NCI-H345 (cell line): Measurements from ENCODE around the gene CCDC85A.
A peak's percentile ranks its signal among the peaks of the same experiment; 100 is the strongest.
"Not testable (repeated sequence)": the region's sequence is repeated elsewhere in the genome, so short reads cannot be mapped to it uniquely, and the experiment has no call there.

ENCODE experiments used
- DNase-seq: peaks from one replicate; lab custom pipeline; 2025; lab: John Stamatoyannopoulos, UW

The CCDC85A gene

DNA sequence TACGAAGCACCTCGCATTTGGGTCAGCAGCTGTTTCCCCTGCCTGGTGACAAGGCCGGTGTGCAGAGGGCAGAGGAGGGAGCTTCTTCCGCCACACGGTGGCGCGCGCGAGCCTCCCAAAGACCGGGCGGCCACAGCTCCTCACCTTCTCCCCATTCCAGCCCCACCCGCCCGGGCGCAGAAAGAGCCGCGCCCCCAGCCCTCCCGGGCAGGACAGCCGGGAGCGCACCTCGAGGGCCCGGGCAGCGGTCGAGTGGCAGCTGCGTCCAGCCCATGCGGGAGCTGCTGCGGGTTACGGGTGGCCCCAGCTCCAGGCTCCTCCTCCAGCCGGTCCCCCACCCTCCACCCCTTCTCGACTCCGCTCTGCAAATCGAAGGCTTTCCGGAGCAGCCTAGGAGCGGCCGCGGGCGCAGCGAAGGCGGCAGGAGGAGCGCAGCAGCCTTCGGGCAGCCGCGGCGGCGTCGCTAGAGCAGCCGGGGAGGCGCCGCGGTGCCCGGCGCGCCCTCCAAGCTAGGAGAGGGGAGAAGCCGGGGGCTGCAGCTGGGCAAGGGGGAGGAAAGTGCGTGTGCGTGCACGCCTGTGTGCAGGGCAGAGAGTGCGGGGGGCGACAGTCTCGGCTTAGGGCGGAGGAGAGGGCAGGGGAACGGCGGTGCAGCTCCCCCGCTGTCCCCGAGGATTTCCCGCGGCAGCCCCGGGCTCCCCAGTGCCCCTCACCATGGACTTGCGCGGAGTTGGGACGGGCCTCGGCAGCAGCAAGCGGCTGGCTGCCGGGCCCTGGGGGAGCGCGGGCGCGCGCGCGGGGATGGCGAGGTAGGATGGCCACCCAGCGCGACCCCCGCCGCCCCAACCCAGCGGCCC is at the start of gene CCDC85A:
TSS of gene CCDC85A (plus strand) at position 348 of the 857 bp plus-strand sequence. CDS start 635 bp downstream, outside the sequence.
- DNase-seq: peak; percentile 91

DNA sequence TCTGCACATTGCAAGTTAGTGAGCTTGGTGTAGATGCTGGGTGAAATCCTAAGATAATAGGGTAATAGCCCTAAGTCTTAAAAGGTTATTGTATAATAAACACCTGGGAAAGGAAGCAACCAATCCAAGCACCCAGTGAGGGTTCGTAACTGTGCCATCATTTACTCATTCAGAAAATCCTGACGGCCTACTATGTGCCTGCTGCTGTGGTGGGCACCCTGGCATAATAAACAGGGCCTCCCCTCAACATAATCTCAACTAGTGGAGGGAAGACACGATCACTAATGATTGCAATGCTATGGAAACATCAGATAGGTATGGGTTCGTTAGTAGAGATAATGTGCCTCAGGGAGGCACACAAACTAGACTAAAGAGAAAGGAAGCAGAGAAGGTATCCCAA is 48.9 kb upstream of the CCDC85A start:
- DNase-seq: no peak

DNA sequence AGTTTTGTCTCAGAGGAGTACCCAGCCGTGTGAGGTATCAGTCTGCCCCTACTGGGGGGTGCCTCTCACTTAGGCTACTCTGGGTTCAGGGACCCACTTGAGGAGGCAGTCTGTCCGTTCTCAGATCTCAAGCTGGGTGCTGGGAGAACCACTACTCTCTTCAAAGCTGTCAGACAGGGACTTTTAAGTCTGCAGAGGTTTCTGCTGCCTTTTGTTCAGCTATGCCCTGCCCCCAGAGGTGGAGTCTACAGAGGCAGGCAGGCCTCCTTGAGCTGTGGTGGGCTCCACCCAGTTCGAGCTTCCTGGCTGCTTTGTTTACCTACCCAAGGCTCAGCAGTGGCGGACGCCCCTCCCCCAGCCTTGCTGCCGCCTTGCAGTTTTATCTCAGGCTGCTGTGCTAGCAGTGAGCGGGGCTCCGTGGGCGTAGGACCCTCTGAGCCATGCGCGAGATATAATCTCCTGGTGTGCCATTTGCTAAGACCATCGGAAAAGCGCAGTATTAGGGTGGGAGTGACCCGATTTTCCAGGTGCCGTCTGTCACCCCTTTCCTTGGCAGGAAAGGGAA is 41.2 kb upstream of the CCDC85A start:
- not testable (repeated sequence) for DNase-seq

DNA sequence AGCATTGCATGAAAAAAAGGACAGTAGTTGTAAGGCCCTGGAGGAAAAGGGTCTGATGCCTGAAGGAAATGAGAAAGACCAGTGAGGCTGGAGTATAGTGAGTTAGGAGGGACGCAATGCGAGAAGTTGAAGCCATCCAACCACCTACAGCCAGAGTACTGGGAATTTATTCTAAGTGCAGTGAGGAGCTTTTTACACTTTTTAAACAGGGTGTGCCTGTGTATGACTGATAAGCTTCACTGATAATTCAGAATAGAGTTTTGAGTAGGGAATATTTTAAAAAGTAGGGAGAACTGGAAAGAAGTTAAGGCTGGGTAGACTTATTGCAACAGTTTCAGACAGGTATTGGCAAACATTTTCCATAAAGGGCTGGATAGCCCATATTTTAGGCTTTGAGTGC is 35.9 kb upstream of the CCDC85A start:
- no peak for DNase-seq

DNA sequence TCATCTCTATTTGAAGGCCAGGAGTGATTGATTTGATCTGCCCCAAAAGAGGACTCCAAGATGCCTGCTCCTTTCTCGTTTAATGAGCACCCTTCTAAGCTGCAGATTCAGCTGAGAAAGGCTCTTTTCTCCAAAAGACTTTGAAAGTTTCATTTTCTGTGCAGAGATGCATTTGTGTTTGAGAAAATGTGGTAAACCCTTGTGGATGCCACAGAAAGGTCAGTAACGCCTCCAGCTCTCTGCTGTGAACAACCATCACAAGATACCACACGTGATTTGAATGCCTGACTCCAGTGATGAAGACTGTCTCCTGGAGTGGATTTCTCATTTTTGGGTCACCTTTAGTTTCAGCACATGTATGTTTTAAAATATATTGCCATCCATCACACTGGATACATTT is 35.0 kb upstream of the CCDC85A start:
- no peak for DNase-seq

DNA sequence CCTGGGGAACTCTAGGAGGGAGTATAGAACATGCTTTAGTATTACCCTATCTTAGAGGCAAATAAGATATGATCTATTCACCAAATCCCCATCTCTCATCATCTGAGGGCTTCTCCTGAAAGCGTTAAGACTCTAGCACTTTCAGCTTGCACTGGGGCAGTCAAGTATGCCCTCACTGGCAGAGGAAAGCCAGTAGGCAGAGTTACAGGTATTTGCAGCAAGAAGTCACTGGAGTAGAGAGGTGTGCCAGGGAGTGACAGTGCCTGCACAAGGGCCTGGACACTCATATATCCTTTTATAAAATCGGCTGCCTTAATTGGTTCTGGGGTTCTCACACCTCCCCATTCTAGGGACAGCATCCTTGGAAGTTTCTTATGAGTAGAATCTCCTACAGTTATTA is 31.9 kb upstream of the CCDC85A start:
- DNase-seq: no peak

DNA sequence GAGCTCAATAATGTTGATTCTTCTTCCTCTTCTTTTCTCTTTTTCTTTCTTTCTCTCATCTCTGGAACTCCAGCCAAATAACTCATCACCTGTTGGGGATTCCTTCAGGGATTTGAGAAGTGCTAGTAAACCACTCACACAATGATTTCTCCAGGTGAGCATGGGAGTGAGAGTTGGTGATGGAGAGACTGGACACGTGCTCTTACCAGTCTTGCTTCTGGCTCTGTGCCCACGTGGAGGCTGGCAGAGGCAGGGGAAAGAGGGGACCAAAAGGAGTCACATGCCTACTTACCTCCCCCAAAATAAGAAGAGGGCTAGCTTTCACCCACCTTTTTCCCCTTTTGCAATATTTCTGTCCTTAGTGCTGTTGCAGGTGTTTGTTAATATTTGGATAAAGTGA is 28.6 kb upstream of the CCDC85A start:
- DNase-seq: no peak

DNA sequence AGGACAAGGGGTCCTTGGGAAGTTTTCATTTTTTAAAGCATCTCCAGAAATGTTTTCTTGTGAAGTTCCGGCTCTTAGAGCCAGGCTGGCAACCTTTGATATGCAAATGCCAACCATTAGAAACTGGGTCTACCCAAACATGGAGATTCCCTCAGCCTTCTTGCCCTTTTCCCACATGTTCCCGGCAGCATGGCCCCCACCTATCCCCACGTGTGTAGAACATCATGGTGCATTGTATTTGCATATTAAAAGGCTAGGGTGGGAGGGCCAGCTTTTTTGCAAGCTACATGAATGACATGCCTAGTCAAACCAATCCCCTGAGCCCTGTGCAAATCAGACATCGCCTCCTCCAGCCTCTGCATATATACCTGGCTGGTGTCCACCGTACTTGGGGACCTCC is 23.9 kb upstream of the CCDC85A start:
- DNase-seq: not testable (repeated sequence)

DNA sequence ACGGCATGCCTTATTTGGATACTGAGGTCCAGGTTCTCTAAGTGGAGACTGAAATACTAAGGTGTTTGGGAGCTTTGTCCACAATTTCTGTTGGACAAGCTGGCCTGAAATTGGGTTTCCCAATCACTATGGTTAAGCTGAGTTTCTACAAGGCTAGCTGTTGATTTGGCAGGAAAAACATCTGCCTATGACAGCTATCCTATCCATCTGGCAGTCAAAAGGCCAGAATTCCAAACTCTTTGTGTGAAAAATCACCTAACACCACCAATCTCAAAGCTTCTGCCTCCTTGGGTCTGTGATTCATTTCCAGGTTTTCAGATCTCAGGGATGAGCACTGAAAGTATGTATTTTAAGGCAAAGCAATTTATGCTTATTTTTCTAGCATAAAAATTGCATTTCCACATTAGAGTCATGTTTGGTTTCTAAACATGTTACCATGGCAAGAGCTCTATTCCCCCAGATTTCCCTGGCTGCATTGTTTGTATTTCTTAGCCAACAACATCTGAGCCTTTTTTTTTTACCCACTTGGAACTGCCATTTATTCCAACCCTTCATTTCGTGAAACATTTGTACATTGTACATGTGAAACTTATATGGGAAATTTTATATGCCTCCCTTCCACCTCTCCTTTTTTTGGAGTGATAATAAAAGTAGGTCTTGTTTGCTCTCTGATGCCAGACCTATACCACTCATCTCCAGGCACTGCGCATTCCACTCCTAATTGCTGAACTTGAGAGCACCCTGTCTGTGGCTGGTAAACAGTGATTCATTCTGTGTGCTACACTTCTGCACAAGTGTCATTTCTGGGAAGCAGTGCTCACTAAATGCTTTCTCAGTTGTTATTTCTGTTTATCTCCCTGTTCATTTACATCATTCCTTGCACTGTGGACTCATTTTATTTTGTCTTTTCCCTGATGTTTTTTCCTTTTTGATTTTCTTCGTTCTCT is 15.9 kb upstream of the CCDC85A start:
- DNase-seq: peak; percentile 49

DNA sequence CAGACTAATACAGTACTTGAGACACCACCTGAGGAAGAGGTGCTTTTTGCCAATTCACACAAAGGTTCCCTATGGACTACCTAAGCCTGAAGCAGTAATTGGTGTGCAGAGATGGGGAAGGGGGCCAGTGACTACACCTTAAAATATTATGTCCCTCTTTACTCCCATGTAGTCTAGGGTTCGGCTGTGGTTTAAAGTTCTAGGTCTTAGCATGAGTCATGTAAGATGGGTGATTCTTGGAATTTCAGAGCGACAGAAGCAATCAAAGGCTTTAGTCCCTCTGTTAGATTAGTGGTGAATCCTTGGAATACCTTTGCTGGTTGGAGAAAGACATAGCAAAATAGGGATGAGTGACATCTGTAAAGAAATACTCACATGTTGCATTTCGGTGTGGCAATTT is 14.3 kb upstream of the CCDC85A start:
- DNase-seq: no peak

DNA sequence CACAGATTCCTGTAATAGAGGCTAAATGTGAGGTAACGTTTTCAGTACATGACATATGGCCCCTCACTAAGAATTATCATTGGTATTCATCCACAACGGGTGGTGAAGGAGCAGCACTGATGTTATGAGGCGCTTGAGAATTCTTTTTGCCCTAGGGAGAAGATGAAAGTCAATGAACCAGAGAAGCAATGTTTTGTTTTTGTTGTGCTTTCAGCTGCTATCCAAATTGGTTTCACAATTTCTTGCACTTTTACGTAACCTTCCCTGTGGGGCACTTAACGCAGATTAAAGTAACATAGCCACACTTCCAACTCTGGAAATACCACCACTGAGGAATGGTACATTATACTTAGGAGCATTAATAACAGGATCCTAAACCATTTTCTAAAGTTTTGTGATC is 13.3 kb upstream of the CCDC85A start:
- DNase-seq: no peak

DNA sequence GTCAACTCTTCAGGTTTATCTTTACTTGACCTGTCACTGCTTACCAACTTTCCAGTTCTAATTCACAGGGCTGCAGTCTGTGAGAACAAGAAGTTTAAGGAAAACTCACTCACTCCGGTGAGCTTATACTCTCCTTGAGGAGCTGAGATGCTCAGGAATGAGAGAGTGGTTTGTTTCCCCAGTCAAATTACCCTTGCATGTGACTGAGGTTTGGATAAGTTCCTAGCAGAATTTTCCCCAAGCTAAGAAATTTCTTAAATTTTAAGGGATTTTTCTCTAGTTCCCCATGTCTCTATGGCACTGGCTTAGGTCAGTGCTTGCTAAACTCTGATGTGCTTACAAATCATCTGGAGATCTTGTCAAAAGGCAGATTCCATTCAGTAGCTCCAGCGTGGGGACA is 12.8 kb upstream of the CCDC85A start:
- no peak for DNase-seq

DNA sequence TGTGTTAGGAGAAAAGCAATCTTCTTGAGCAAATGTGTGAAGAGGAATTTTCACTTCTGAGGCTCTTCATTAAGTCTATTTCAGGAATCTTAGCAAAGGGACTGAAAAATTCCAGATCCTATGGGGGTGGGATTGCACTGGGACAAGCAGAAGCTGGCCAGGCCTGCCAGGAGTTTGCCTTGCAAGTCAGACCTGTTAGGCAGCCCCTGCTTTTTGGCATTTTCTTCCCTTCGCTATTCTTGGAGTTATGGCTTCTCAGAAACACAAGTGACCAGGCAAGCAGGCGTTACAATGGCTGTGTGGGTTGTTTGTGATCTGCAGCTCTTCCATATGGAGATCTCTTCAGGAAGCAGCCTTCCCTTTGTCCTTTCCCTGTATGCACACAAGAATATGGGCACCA is 8.0 kb upstream of the CCDC85A start:
- no peak for DNase-seq

DNA sequence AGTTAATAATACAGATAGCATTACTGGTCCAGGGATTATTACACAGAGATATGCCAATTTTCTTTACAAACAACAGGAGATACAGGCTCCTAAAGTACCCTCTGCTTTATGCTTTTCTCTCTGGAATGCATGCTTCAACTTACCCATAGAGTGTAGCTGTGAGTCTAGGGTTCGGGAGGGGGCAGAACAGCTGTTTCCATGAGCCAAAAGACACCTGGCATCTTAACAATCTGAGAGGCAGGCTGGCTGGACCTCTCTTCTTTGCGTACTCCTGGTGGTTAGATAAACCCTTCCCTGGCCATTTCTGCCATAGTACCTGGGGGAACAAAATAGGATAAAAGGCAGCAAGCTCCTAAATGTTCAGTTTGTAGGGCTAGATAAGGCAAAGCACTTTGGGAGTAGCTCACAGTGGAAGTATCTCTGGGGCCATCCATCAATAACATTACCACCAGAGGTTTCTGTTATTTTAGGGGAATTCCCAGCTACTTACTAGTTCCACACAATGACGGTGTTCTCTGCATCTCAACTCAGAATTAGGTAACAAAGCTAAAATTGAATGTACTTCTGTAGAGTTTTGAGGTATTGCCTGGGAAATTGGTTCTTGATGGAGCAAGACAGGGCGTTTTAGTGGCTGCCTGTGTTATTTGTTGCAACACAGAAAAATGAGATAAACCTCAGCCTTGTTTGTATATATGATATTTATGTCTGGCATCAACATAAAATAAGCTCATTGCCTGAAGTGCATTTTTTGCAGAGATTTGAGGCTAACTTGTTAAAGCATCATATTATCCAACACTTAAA is 6.2 kb upstream of the CCDC85A start:
- DNase-seq: no peak

DNA sequence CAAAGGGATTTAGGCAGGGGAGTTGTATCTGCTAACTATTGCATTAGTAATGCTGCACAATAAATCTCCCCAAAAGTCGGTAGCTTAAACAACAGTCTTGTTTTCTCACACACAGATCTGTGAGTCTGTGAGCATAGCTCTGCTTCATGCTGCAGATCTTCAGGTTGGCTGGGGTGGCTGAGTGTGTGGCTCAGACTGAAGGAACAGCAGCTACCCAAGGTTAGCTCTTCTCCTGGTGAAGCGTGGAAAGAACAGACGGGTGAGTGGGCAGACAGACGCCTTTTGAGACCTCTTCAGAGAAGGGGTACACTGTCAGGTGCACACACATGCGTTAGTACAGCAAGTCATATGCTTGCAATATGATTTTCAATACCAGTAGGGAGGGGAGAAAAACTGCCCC is 3.9 kb upstream of the CCDC85A start:
- DNase-seq: no peak

DNA sequence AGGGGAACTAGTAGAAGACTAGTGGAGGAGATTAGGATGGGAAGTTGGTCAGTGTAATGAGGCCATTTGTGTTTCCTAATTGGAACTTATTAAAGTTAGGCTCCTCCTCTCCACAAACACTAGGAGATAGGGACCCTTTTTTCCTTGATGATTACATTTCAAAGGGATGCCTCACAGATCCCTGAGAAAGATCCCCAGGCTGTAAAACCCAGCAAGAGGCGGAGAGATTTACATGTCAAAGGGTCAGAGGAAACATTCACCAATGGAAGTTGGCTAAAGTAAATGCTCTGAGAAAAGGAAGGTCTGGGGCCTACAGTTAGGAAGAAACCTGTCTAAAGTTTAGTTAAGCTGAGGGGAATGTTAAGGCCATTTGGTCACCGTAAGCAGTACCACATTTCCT is 1.4 kb upstream of the CCDC85A start:
- no peak for DNase-seq

DNA sequence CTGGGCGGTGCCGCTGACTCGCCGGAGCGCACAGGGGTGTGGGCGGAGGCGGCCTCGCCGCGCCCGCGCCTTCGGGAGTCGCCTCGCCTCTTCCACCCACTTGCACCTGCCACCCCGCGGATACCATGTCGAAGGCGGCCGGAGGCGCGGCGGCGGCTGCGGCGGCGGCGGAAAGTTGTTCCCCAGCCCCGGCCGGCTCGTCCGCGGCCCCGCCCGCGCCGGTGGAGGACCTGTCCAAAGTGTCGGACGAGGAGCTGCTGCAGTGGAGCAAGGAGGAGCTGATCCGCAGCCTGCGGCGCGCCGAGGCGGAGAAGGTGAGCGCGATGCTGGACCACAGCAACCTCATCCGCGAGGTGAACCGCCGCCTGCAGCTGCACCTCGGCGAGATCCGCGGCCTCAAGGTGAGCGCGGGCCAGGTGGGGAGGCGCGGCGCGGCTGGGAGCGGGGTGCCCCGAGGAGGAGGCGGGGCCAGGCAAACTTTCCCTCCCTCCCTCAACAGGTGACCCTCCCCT is 766 bp downstream of the CCDC85A start:
- peak; percentile 57 for DNase-seq

DNA sequence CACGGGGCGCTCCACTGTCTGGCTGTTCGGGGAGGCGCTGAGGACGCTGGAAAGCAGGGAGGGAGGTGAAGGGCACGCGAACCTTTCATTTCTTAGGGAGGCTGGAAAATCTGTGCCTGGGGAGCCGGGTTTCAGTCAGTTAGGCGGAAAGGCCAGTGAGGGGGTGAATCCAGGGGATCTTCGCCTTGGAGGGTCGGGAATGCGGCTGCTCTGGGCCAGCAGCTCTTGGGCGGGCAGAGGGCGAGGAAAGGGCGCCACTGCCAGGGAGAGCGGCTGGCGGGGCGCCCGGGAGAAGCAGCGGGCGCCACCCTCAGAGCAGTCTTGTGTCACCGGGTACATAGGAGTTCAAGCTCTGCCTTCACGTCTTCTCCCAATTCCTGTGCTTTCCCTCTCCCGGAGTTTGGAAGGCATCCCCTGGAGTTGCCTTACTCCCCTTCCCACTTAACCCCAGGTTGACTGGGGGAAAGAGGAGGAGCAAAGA is 1.4 kb downstream of the CCDC85A start:
- DNase-seq: peak; percentile 56

DNA sequence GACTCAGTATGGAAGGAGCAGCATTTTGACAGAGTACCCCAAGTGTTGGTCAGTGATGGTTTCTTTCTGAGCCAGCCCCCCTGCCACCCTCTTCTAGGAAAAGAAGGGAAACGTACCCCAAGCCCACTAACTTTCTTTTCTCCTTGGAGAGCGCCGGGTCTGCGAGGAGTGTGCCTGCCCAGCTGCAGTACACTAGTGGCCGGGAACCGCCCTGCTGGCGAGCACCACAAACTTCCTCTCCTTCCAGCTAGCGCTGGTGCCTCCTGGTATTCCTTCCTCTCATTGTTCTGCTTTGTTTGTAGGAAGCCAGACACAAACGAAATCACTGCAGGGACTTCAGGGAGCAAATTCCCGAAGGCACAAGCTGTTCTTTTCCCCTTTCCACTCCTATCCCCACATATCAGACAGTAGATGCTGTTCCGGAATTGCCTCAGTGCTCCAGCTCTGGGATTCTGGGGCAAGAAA is 1.8 kb downstream of the CCDC85A start:
- DNase-seq: peak; percentile 54

DNA sequence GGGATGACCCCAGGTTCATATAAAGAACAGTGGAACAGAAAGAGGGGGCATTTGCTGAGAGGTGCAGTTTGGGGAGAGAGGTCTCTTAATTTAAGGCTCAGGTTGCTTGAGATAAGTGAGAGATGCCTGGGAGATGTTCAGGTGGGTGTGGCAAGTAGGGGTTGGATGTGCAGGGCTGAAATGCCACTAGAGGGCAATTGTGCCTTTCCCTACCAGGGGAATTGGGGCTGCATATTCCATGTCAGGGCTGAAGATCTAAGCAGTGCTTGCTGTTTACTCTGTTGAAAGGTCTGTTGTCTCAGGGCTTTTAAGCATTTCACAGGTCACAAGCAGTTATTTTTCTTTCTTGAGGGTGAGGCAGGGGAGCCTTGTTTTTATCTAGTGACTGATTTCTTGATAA is 7.8 kb downstream of the CCDC85A start:
- DNase-seq: peak; percentile 50

DNA sequence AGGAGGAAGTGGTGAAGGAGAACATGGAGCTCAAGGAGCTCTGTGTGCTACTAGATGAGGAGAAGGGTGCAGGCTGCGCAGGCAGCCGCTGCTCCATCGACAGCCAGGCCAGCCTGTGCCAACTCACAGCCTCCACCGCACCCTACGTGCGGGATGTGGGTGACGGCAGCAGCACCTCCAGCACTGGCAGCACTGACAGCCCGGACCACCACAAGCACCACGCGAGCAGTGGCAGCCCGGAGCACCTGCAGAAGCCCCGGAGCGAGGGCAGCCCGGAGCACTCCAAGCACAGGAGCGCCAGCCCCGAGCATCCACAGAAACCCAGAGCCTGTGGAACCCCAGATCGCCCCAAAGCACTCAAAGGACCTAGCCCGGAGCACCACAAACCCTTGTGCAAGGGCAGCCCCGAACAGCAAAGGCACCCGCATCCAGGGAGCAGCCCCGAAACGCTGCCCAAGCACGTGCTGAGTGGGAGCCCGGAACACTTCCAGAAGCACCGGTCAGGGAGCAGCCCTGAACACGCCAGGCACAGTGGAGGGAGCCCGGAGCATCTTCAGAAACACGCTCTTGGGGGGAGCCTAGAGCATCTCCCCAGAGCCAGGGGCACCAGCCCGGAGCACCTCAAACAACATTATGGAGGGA is 9.0 kb downstream of the CCDC85A start:
- no peak for DNase-seq
